DND-41 (cell line): ENCODE results near the gene PEX11A.

Source experiments
- CTCF ChIP-seq: IDR thresholded peaks from 2 replicates; pipeline ENCODE4 v1.5.1; 2012; ENCODE audit warnings: borderline replicate concordance, low read length, moderate library complexity, mild to moderate bottlenecking; ENCODE audit not compliant: poor library complexity, severe bottlenecking; ENCODE audit errors: extremely low read depth
- EZH2 ChIP-seq: IDR thresholded peaks from 3 replicates; pipeline ENCODE4 v1.6.1; 2012; ENCODE audit warnings: borderline replicate concordance, low read depth, mild to moderate bottlenecking, moderate library complexity, low read length, inconsistent platforms; ENCODE audit not compliant: severe bottlenecking

DNA sequence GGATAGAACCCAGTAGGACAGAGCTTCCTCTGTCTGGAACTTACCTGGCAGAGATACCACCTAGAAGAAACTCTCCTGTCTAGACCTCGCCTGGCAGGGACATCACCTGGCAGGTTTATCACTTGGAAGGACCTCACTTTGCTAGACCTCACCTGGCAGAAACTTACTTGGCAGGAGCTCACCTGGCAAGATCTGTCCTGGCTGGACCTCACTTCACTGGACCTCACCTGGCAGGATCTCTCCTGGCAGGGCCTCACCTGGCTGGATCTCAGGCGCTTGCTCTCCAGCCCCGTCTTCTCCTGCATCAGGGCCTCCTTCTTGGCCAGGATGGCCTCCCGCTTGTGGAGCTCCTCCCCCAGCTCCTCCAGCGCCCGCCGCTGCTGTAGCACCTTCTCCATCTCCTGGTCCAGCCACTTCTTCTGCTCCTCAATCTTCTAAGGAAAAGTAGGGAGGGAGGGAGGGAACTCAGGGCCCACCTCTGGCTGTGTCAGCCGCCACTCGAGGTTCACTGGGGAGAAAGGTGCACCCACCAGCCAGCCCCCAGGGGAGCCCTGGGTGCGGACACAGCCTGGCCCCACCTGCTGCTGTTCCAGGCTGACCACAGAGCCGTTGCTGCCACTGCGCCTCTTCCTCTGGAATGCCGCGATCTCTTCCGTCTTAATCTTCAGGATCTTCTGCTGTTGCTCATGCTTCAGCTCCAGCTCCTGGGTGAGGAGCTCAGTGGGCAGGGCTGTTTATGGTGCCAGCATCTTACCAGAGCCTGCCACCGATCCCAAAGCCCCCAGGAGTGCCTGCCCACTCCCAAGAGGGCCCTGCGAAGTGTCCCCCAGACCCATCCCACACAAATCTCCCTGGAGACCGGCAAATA, 57.8 kb downstream of the PEX11A start:
- TF ChIP-seq EZH2 (no peak), CTCF (no peak)
